H1 (cell line): ENCODE results near the gene P2RY13. TPM values are rescaled to one million over a fixed set of nuclear protein-coding genes. Genes with fewer than 3 reads are reported as not detected.

Source experiments
- CTCF ChIA-PET: fragments of 300-600 bp; sonication (Branson Sonifier 250); formaldehyde crosslinking; loops from one replicate; lab custom pipeline; 2021; ENCODE audit not compliant: partially characterized antibody; lab: Charles Lee
- POLR2A ChIA-PET: fragments of 300-600 bp; sonication (Branson Sonifier 250); formaldehyde crosslinking; loops from one replicate; lab custom pipeline; 2021; ENCODE audit warnings: inconsistent platforms; ENCODE audit not compliant: partially characterized antibody; lab: Charles Lee
- DNase-seq, 2 experiments: peaks; one replicate each; pipeline versions ENCODE4 v3.0.0 to v3.0.0-alpha.2; 2010 to 2022; ENCODE audit warnings: low spot score in 2 of 2, low read depth in 1 of 2, mixed read lengths in 1 of 2
- FAIRE-seq: peaks from 2 replicates; lab custom pipeline; 2011; peaks lifted over from hg19 to GRCh38; lab: Jason Lieb, UNC
- H2AFZ ChIP-seq: 2 replicates; pipeline ENCODE4 v1.8.1; 2012; ENCODE audit warnings: low read length, inconsistent platforms
- H2AK5ac ChIP-seq: 2 replicates; pipeline ENCODE4 v1.6.1; 2013; ENCODE audit warnings: low read depth, low read length
- H2BK120ac ChIP-seq: replicated peaks from 2 replicates; pipeline ENCODE3; 2013; ENCODE audit warnings: low read depth, low read length, inconsistent platforms
- H2BK12ac ChIP-seq: 2 replicates; pipeline ENCODE4 v1.6.1; 2013; ENCODE audit warnings: low read depth, low read length
- H2BK15ac ChIP-seq: 2 replicates; pipeline ENCODE4 v1.6.1; 2013; ENCODE audit warnings: low read length
- H2BK20ac ChIP-seq: 2 replicates; pipeline ENCODE4 v1.6.1; 2013; ENCODE audit warnings: low read length
- H2BK5ac ChIP-seq: 2 replicates; pipeline ENCODE4 v1.6.1; 2013; ENCODE audit warnings: low read depth, low read length
- H3K14ac ChIP-seq: 2 replicates; pipeline ENCODE4 v1.6.1; 2013; ENCODE audit warnings: inconsistent platforms; ENCODE audit not compliant: insufficient read length
- H3K18ac ChIP-seq: 2 replicates; pipeline ENCODE4 v1.6.1; 2013; ENCODE audit warnings: low read length; ENCODE audit errors: extremely low read depth
- H3K23ac ChIP-seq: 2 replicates; pipeline ENCODE4 v1.6.1; 2013; ENCODE audit warnings: inconsistent platforms; ENCODE audit not compliant: insufficient read length
- H3K23me2 ChIP-seq: 2 replicates; pipeline ENCODE4 v1.6.1; 2013; ENCODE audit warnings: low read depth, low read length
- H3K27ac ChIP-seq: 2 replicates; pipeline ENCODE4 v1.6.1; 2011; ENCODE audit warnings: low read depth, low read length, inconsistent platforms
- H3K27me3 ChIP-seq, 4 experiments: replicated peaks in 1 of 4; 1 replicate in 1 of 4; 2 replicates in 3 of 4; pipeline versions ENCODE4 v1.6.1 to v1.8.1; 2011 to 2013; ENCODE audit warnings: low read length in 3 of 4, mild to moderate bottlenecking in 3 of 4, inconsistent platforms in 2 of 4, mixed read lengths in 2 of 4, moderate library complexity in 1 of 4; ENCODE audit not compliant: control insufficient read depth in 3 of 4, insufficient read depth in 3 of 4; ENCODE audit errors: extremely low read depth in 1 of 4
- H3K36me3 ChIP-seq, 4 experiments: 2 replicates each; pipeline versions ENCODE4 v1.6.1 to v1.8.1; 2011 to 2013; ENCODE audit warnings: mild to moderate bottlenecking in 4 of 4, low read length in 3 of 4, moderate library complexity in 2 of 4, control low read depth in 1 of 4, inconsistent platforms in 1 of 4; ENCODE audit not compliant: insufficient read depth in 4 of 4, control insufficient read depth in 2 of 4
- H3K4ac ChIP-seq: replicated peaks from 2 replicates; pipeline ENCODE3; 2013; ENCODE audit warnings: low read length, low read depth, mixed read lengths, inconsistent platforms; ENCODE audit not compliant: insufficient read length
- H3K4me1 ChIP-seq, 4 experiments: replicated peaks in 1 of 4; 1 replicate in 1 of 4; 2 replicates in 3 of 4; pipeline versions ENCODE4 v1.6.1 to v1.8.1; 2011 to 2013; ENCODE audit warnings: low read length in 3 of 4, inconsistent platforms in 2 of 4, mixed read lengths in 1 of 4; ENCODE audit not compliant: insufficient read depth in 4 of 4, control insufficient read depth in 3 of 4
- H3K4me2 ChIP-seq, 2 experiments: 2 replicates each; pipeline versions ENCODE4 v1.6.1 to v1.8.1; 2011 to 2013; ENCODE audit warnings: low read depth in 2 of 2, low read length in 2 of 2, control low read depth in 1 of 2, inconsistent platforms in 1 of 2, mild to moderate bottlenecking in 1 of 2; ENCODE audit not compliant: insufficient read depth in 1 of 2
- H3K4me3 ChIP-seq, 4 experiments: fragments of 200-600, 300-600 bp in 1 of 4; sonication (generic), shearing (Covaris generic), sonication (Bioruptor Twin) in 1 of 4; 2 replicates each; pipeline versions ENCODE4 v1.5.1 to v1.8.1; 2011 to 2016; ENCODE audit warnings: low read length in 4 of 4, low read depth in 3 of 4, control low read depth in 2 of 4, inconsistent platforms in 2 of 4, mild to moderate bottlenecking in 2 of 4, mixed read lengths in 1 of 4, moderate library complexity in 1 of 4; ENCODE audit not compliant: insufficient read depth in 2 of 4; ENCODE audit errors: extremely low read depth in 1 of 4
- H3K56ac ChIP-seq: replicated peaks from 2 replicates; pipeline ENCODE3; 2013; ENCODE audit warnings: low read depth, mild to moderate bottlenecking, mixed read lengths, low read length, inconsistent platforms; ENCODE audit not compliant: insufficient read length
- H3K79me1 ChIP-seq: 2 replicates; pipeline ENCODE4 v1.6.1; 2013; ENCODE audit warnings: low read depth, low read length, control low read depth
- H3K79me2 ChIP-seq, 2 experiments: 2 replicates each; pipeline versions ENCODE4 v1.6.1 to v1.8.1; 2012 to 2013; ENCODE audit warnings: low read length in 2 of 2, mild to moderate bottlenecking in 2 of 2, inconsistent platforms in 1 of 2; ENCODE audit not compliant: insufficient read depth in 2 of 2, control insufficient read depth in 1 of 2
- H3K9ac ChIP-seq, 4 experiments: replicated peaks in 1 of 4; 1 replicate in 1 of 4; 2 replicates in 3 of 4; pipeline versions ENCODE4 v1.6.1 to v1.8.1; 2011 to 2013; ENCODE audit warnings: low read depth in 3 of 4, low read length in 3 of 4, control low read depth in 2 of 4, mild to moderate bottlenecking in 2 of 4, moderate library complexity in 2 of 4, inconsistent platforms in 1 of 4; ENCODE audit errors: extremely low read depth in 1 of 4
- H3K9me3 ChIP-seq, 2 experiments: 2 replicates each; pipeline versions ENCODE4 v1.6.1 to v1.8.1; 2012 to 2013; ENCODE audit warnings: mild to moderate bottlenecking in 2 of 2, moderate library complexity in 2 of 2, control low read depth in 1 of 2, inconsistent platforms in 1 of 2, low read depth in 1 of 2, low read length in 1 of 2, mixed read lengths in 1 of 2; ENCODE audit not compliant: insufficient read depth in 2 of 2
- H4K20me1 ChIP-seq, 2 experiments: replicated peaks in 1 of 2; 2 replicates each; pipeline versions ENCODE3 to v1.8.1; 2011 to 2013; ENCODE audit warnings: inconsistent platforms in 2 of 2, low read length in 2 of 2, mild to moderate bottlenecking in 1 of 2; ENCODE audit not compliant: insufficient read depth in 2 of 2, control insufficient read depth in 1 of 2
- H4K5ac ChIP-seq: 2 replicates; pipeline ENCODE4 v1.6.1; 2013; ENCODE audit warnings: low read length, low read depth, mixed read lengths, inconsistent platforms; ENCODE audit not compliant: insufficient read length
- H4K8ac ChIP-seq: 2 replicates; pipeline ENCODE4 v1.8.0; 2013; ENCODE audit warnings: mild to moderate bottlenecking, moderate library complexity, low read length, inconsistent platforms; ENCODE audit not compliant: insufficient read depth; ENCODE audit errors: extremely low read depth
- H4K91ac ChIP-seq: replicated peaks from 2 replicates; pipeline ENCODE3; 2013; ENCODE audit warnings: low read length, mixed read lengths, inconsistent platforms; ENCODE audit not compliant: insufficient read length
- CTCF ChIP-seq, 3 experiments: IDR thresholded peaks; 1 replicate in 2 of 3; 2 replicates in 1 of 3; pipeline versions ENCODE4 v1.5.1 to v1.6.1; 2011; ENCODE audit warnings: low read length in 3 of 3, mild to moderate bottlenecking in 3 of 3, inconsistent platforms in 2 of 3, low read depth in 1 of 3, moderate library complexity in 1 of 3; ENCODE audit not compliant: insufficient read depth in 1 of 3; ENCODE audit errors: control extremely low read depth in 1 of 3
- RXRA ChIP-seq: IDR thresholded peaks from 2 replicates; pipeline ENCODE4 v1.6.1; 2011; ENCODE audit warnings: low read depth, mild to moderate bottlenecking, low read length, moderate library complexity; ENCODE audit not compliant: insufficient read depth
- SP1 ChIP-seq: IDR thresholded peaks from 2 replicates; pipeline ENCODE4 v1.6.1; 2011; ENCODE audit warnings: low read depth, low read length
- SRF ChIP-seq: IDR thresholded peaks from 2 replicates; pipeline ENCODE4 v1.6.1; 2011; ENCODE audit warnings: mild to moderate bottlenecking, low read depth, low read length, moderate library complexity
- WGBS, 2 experiments: shearing (Covaris generic) in 1 of 2; methylation state at CpG; one replicate each; pipeline versions ENCODE4 v1.1.6 to v1.1.7; 2013 to 2015; ENCODE audit warnings: low lambda C conversion rate in 2 of 2, mixed read lengths in 2 of 2, inconsistent platforms in 1 of 2, low coverage in 1 of 2, missing lambda C conversion rate in 1 of 2; ENCODE audit not compliant: insufficient replicate concordance in 2 of 2, insufficient coverage in 1 of 2, insufficient read length in 1 of 2; ENCODE audit errors: extremely low coverage in 1 of 2, missing lambda C conversion rate in 1 of 2; 5-methylcytosine and 5-hydroxymethylcytosine counted together
- polyA plus RNA-seq, 7 experiments: library from polyadenylated mRNA; depleted of rRNA in 3 of 7; stranded (reverse) in 5 of 7; unstranded in 2 of 7; fragments of >200 nt in 5 of 7; fragments of 200-250 nt in 2 of 7; gene quantifications; 1 replicate in 5 of 7; 2 replicates in 1 of 7; 4 replicates in 1 of 7; pipeline versions ENCODE4 v1.2.1 to v1.2.3, GENCODE V29; 2011 to 2013; ENCODE audit warnings: missing spikeins in 2 of 7, mixed read lengths in 2 of 7
- total RNA-seq: library from RNA; stranded (reverse); fragmentation: NEBNext Ultra II Directional; extraction: Animal tissue kit (Norgen Biotek cat#: 25700); gene quantifications from 2 replicates; pipeline ENCODE4 v1.2.1, GENCODE V29; 2021

P2RY13 gene
- total and polyA plus RNA-seq, 2 of the 8 experiments (the other 6 are each of a cell fraction or from before 2014, with no cell fraction given), result not detected

DNA sequence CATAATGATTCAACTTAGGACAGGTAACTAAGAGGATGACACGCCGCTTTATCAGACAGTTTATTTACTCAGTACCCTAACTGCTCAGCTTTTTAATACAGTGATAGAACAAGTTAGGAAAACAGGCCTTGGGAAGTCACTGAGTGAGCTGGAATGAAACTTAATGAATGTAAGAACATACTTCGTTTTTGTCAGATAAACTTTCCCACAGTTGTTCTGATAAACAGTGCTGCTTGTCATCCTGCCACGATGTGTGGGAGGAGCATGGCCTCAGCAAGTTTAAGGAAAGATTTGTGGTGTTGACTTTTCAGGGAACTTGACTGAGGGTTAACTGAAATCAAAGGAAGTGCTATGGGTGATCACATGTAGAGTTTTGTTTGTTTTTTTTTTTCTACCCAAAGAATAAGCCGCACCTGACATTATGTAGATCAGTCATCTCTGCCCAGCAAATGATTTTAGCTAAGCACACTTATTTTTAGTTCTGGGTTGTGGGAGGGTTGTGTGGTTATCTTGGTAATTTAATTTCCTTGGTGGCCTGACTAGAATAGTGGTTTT, 45.4 kb downstream of the P2RY13 start:
- no peak overlapping the region for H4K91ac ChIP-seq
- H3K27ac ChIP-seq, result no peak overlapping the region
- no peaks in the 10 kb centered on the region; a peak in 1 of 7 replicates for H3K4me1 ChIP-seq
- H3K14ac ChIP-seq, result no peak overlapping the region
- H4K5ac ChIP-seq, result no peak overlapping the region
- no peaks in the 10 kb centered on the region for H3K9me3 ChIP-seq
- no peaks in the 10 kb centered on the region for H3K27me3 ChIP-seq
- CTCF ChIA-PET, result interaction anchor here (0.8 to 6.5 kb wide), 6 partner anchors 9 to 76 kb away, joined by 3 to 60 read pairs (median 4); no protein-coding TSS in a partner anchor
- no peak overlapping the region for H3K56ac ChIP-seq
- H4K8ac ChIP-seq, result no peak overlapping the region
- H3K23me2 ChIP-seq, result no peaks in the 10 kb centered on the region
- H3K36me3 ChIP-seq, result no peaks in the 10 kb centered on the region
- no peak overlapping the region for H3K4me2 ChIP-seq
- H3K79me1 ChIP-seq, result no peaks in the 10 kb centered on the region
- H2BK20ac ChIP-seq, result no peak overlapping the region
- no peak overlapping the region for H3K4ac ChIP-seq
- no peaks in the 10 kb centered on the region for H3K79me2 ChIP-seq
- WGBS, 2 experiments, result 96% methylated on average over 5 of the region's 5 CpGs; no CpG with 5 or more reads in 1 of the 2 experiments
- TF ChIP-seq SRF (no peak), RXRA (no peak), CTCF (IDR thresholded peaks at IDR 0.05; ENCODE audit: control extremely low read depth in 1 of 3, insufficient read depth in 1 of 3, low read depth in 1 of 3, low read length in 3 of 3) (no peak), SP1 (no peak)
- H2AK5ac ChIP-seq, result no peak overlapping the region
- no peak overlapping the region for H3K23ac ChIP-seq
- peaks cover 0 to 1% of the 10 kb centered on the region in 2 experiments for H4K20me1 ChIP-seq
- no peak overlapping the region for H2AFZ ChIP-seq
- H3K18ac ChIP-seq, result no peak overlapping the region
- FAIRE-seq (no peak), DNase-seq (no peak)
- H3K9ac ChIP-seq, result no peak overlapping the region
- H2BK5ac ChIP-seq, result no peak overlapping the region
- H2BK12ac ChIP-seq, result no peak overlapping the region
- no peak overlapping the region for H3K4me3 ChIP-seq
- H2BK15ac ChIP-seq, result no peak overlapping the region
- no peak overlapping the region for H2BK120ac ChIP-seq
- POLR2A ChIA-PET, result no interaction called here
